Transverse colon (tissue), 4 donors: ENCODE data around the gene VPS18. TPM values are rescaled to one million over a fixed set of nuclear protein-coding genes. Genes with fewer than 3 reads are reported as not detected.
A peak's percentile ranks its signal among the peaks of the same experiment; 100 is the strongest.

Experiments
- DNase-seq: peaks from one replicate; pipeline ENCODE4 v3.0.0-alpha.2; 2019
- H3K27ac ChIP-seq, 4 donors: fragments of 200-600 bp; sonication (generic); 2 replicates each; pipeline ENCODE4 v1.5.1; 2016 to 2018; ENCODE audit warnings: inconsistent platforms in 4 of 4
- H3K27me3 ChIP-seq: fragments of 200-600 bp; sonication (generic); 2 replicates; pipeline ENCODE4 v1.5.1; 2017; ENCODE audit warnings: inconsistent platforms
- H3K36me3 ChIP-seq, 4 donors: fragments of 200-600 bp; sonication (generic); 2 replicates each; pipeline ENCODE4 v1.5.1; 2017 to 2019; ENCODE audit warnings: inconsistent platforms in 4 of 4
- H3K4me1 ChIP-seq, 4 donors: fragments of 200-600 bp; sonication (generic); 2 replicates each; pipeline ENCODE4 v1.5.1; 2017 to 2020; ENCODE audit warnings: inconsistent platforms in 4 of 4
- H3K4me3 ChIP-seq, 4 donors: fragments of 200-600 bp; sonication (generic); 1 replicate in 1 of 4; 2 replicates in 3 of 4; pipeline versions ENCODE4 v1.5.1 to v1.6.1; 2017 to 2019; ENCODE audit warnings: inconsistent platforms in 4 of 4
- H3K9me3 ChIP-seq, 2 donors: fragments of 200-600 bp; sonication (generic); 2 replicates each; pipeline ENCODE4 v1.5.1; 2017 to 2019; ENCODE audit warnings: inconsistent platforms in 2 of 2
- EP300 ChIP-seq: sonication (generic); formaldehyde crosslinking; IDR thresholded peaks from one replicate; pipeline ENCODE4 v1.6.1; 2017; ENCODE audit warnings: antibody characterized with exemption, low read depth
- POLR2A ChIP-seq: fragments of 450-650 bp; IDR thresholded peaks from one replicate; pipeline ENCODE4 v1.6.1; 2016; ENCODE audit warnings: antibody characterized with exemption, mild to moderate bottlenecking, moderate library complexity
- POLR2AphosphoS5 ChIP-seq, 3 donors: sonication (generic); formaldehyde crosslinking; IDR thresholded peaks; one replicate each; pipeline ENCODE4 v1.6.1; 2016; ENCODE audit warnings: antibody characterized with exemption in 3 of 3
- WGBS, 2 donors: methylation state at CpG; one replicate each; pipeline ENCODE4 v1.1.5; 2018; ENCODE audit warnings: low coverage in 1 of 2; 5-methylcytosine and 5-hydroxymethylcytosine counted together
- in situ Hi-C, 4 donors: fragments of 200-750 bp; cut with MboI; loops; one replicate each; pipeline versions ENCODE4 v1.15.0 to v1.15.1; 2017; ENCODE audit warnings: low sequenced_read_pairs in 3 of 4, low pct_ligation_motif_present in 1 of 4, low pct_unique_long_range_greater_than_20kb in 1 of 4
- intact Hi-C: fragments of 100-400 bp; cut with DNase I; formaldehyde crosslinking; loops from one replicate; pipeline ENCODE4 v1.15.1; 2023; ENCODE audit warnings: low total_unique reads
- total RNA-seq, 4 donors: library from RNA; depleted of rRNA; stranded (reverse); fragments of >200 nt; gene quantifications; one replicate each; pipeline ENCODE4 v1.1.0, GENCODE V29; 2016
- TF ChIP-seq, protein P1 (sequence below), 5 experiments: fragments of 200-600 bp in 3 of 5; fragments of 450-650 bp in 2 of 5; sonication (generic) in 3 of 5; IDR thresholded peaks; 1 replicate in 2 of 5; 2 replicates in 3 of 5; pipeline ENCODE4 v1.5.1; 2016 to 2017; ENCODE audit warnings: antibody characterized with exemption in 5 of 5, inconsistent platforms in 3 of 5, mild to moderate bottlenecking in 2 of 5, moderate library complexity in 1 of 5

The VPS18 gene
- total RNA-seq, 4 donors from 2014 or later = 18.3 to 58.7 (median 21.0) TPM

GRCh38 chr15:40852529-40852928 lies 41.7 kb upstream of the VPS18 start:
- DNase-seq = peak; percentile 73
- 38 to 51% methylated on average over 2 to 5 of the region's 5 CpGs for WGBS, 2 donors
- Histone ChIP-seq H3K4me3 (no peak overlapping the region), H3K36me3 (peaks cover 0 to 7% (median 0%) of the 10 kb centered on the region in 4 donors), H3K9me3 (no peaks in the 10 kb centered on the region), H3K4me1 (peaks cover 3 to 69% (median 38%) of the 10 kb centered on the region in 4 donors), H3K27me3 (no peaks in the 10 kb centered on the region), H3K27ac (peak overlapping the region; percentile 74 to 81 (median 77))
- TF ChIP-seq POLR2A (no peak), POLR2AphosphoS5 (IDR thresholded peaks at IDR 0.05) (no peak), EP300 (no peak)
- TF ChIP-seq, protein P1, sequence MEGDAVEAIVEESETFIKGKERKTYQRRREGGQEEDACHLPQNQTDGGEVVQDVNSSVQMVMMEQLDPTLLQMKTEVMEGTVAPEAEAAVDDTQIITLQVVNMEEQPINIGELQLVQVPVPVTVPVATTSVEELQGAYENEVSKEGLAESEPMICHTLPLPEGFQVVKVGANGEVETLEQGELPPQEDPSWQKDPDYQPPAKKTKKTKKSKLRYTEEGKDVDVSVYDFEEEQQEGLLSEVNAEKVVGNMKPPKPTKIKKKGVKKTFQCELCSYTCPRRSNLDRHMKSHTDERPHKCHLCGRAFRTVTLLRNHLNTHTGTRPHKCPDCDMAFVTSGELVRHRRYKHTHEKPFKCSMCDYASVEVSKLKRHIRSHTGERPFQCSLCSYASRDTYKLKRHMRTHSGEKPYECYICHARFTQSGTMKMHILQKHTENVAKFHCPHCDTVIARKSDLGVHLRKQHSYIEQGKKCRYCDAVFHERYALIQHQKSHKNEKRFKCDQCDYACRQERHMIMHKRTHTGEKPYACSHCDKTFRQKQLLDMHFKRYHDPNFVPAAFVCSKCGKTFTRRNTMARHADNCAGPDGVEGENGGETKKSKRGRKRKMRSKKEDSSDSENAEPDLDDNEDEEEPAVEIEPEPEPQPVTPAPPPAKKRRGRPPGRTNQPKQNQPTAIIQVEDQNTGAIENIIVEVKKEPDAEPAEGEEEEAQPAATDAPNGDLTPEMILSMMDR (IDR thresholded peaks at IDR 0.05) = no peak
- intact Hi-C loops = no loop called here
- in situ Hi-C loops = no loop called here

GRCh38 chr15:40853241-40853890 lies 40.9 kb upstream of the VPS18 start:
- intact Hi-C loops (no loop called here), in situ Hi-C loops (no loop called here)
- Histone ChIP-seq H3K4me1 (peaks cover 3 to 65% (median 43%) of the 10 kb centered on the region in 4 donors), H3K27ac (peak overlapping the region; percentile 58 to 81 (median 77)), H3K9me3 (no peaks in the 10 kb centered on the region), H3K4me3 (no peak overlapping the region), H3K36me3 (peaks cover 0 to 7% (median 0%) of the 10 kb centered on the region in 4 donors), H3K27me3 (no peaks in the 10 kb centered on the region)
- DNase-seq = no peak
- TF ChIP-seq POLR2A (no peak), POLR2AphosphoS5 (IDR thresholded peaks at IDR 0.05) (no peak), EP300 (no peak)
- TF ChIP-seq, protein P1 (IDR thresholded peaks at IDR 0.05) = no peak
- 90% methylated on average over 16 of the region's 16 CpGs; no CpG with 5 or more reads in 1 of the 2 donors for WGBS, 2 donors

GRCh38 chr15:40854161-40854560 lies 40.1 kb upstream of the VPS18 start:
- Histone ChIP-seq H3K4me1 (peaks cover 3 to 61% (median 45%) of the 10 kb centered on the region in 4 donors), H3K27ac (peak overlapping the region in 2 of 4 donors; percentile 22 to 81), H3K4me3 (no peak overlapping the region), H3K9me3 (no peaks in the 10 kb centered on the region), H3K36me3 (peaks cover 0 to 7% (median 0%) of the 10 kb centered on the region in 4 donors), H3K27me3 (no peaks in the 10 kb centered on the region)
- no peak for DNase-seq
- TF ChIP-seq POLR2A (no peak), EP300 (no peak), POLR2AphosphoS5 (IDR thresholded peaks at IDR 0.05) (no peak)
- TF ChIP-seq, protein P1 (IDR thresholded peaks at IDR 0.05) = no peak
- in situ Hi-C loops (no loop called here), intact Hi-C loops (no loop called here)
- WGBS, 2 donors = 78% methylated on average over 10 of the region's 10 CpGs; no CpG with 5 or more reads in 1 of the 2 donors

- no peaks in the 10 kb centered on the region for H3K27me3 ChIP-seq
- WGBS, 2 donors = 82% methylated on average over 13 of the region's 13 CpGs; no CpG with 5 or more reads in 1 of the 2 donors
- in situ Hi-C loops (loop anchor here in 1 of 4 donors (5.0 kb wide), 1 partner anchor 37 kb away; the partner anchor contains the start of gene VPS18), intact Hi-C loops (no loop called here)
- H3K36me3 ChIP-seq = peaks cover 0 to 7% (median 0%) of the 10 kb centered on the region in 4 donors
- H3K4me3 ChIP-seq = no peak overlapping the region
- H3K27ac ChIP-seq = peak overlapping the region in 2 of 4 donors; percentile 78 to 83
- H3K9me3 ChIP-seq = no peaks in the 10 kb centered on the region
- TF ChIP-seq POLR2AphosphoS5 (IDR thresholded peaks at IDR 0.05) (no peak), EP300 (no peak), POLR2A (no peak)
- TF ChIP-seq, protein P1 (IDR thresholded peaks at IDR 0.05) = no peak
- H3K4me1 ChIP-seq = peaks cover 3 to 54% (median 42%) of the 10 kb centered on the region in 4 donors
- no peak for DNase-seq
Observed at GRCh38 chr15:40855706-40856234, 38.5 kb upstream of the VPS18 start.
